Neural crest cell (in vitro differentiated cells): ENCODE results near the gene NT5C. TPM values are rescaled to one million over a fixed set of nuclear protein-coding genes. Genes with fewer than 3 reads are reported as not detected.

Experiments
- DNase-seq: peaks from one replicate; pipeline ENCODE4 v3.0.0; 2021; ENCODE audit warnings: low read depth, mixed read lengths, low spot score
- H3K27ac Mint-ChIP-seq: one replicate; pipeline ENCODE4 v1.8.0; 2021; ENCODE audit warnings: mild to moderate bottlenecking, mixed read lengths; ENCODE audit not compliant: unreplicated experiment
- H3K27me3 Mint-ChIP-seq: 2 replicates; pipeline ENCODE4 v1.8.0; 2021; ENCODE audit warnings: low read depth, mild to moderate bottlenecking, mixed read lengths
- H3K36me3 Mint-ChIP-seq: 2 replicates; pipeline ENCODE4 v1.8.0; 2021; ENCODE audit warnings: low read depth, mild to moderate bottlenecking, mixed read lengths
- H3K4me1 Mint-ChIP-seq: 2 replicates; pipeline ENCODE4 v1.8.0; 2021; ENCODE audit warnings: mixed read lengths
- H3K4me3 Mint-ChIP-seq: one replicate; pipeline ENCODE4 v1.8.0; 2021; ENCODE audit warnings: mild to moderate bottlenecking, mixed read lengths
- H3K9me3 Mint-ChIP-seq: 2 replicates; pipeline ENCODE4 v1.8.0; 2021; ENCODE audit warnings: mixed read lengths
- total RNA-seq: library from RNA; stranded (reverse); gene quantifications from 2 replicates; pipeline ENCODE4 v1.2.1, GENCODE V29; 2021
- TF ChIP-seq, protein P1 (sequence below): fragments of 200-600 bp; sonication (generic); conservative IDR thresholded peaks from 2 replicates; pipeline ENCODE4 v1.5.0; 2021; ENCODE audit warnings: antibody characterized with exemption, mild to moderate bottlenecking

The NT5C gene
- total RNA-seq, 1 donor from 2014 or later, result 70.2 TPM

DNA sequence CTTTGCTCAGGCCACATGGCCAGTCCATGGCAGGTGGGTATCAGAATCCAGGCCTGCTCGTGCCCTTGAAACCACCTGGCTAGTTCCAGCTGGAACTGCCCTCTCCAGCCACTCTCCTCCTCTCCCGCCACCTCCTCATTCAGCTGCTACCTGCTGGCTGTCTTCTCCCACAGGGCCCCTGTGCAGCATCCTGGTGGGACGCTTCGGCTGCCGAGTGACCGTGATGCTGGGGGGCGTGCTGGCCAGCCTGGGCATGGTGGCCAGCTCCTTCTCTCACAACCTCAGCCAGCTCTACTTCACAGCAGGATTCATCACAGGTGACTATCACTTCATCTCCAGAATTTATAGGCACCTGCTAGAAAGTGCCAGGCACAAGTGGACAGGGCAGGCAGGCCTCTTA is 33.7 kb downstream of the NT5C start:
- Mint-ChIP-seq H3K4me1 (peaks cover 2% of the 10 kb centered on the region), H3K4me3 (no peak overlapping the region), H3K27ac (no peak overlapping the region), H3K36me3 (no peaks in the 10 kb centered on the region), H3K9me3 (no peaks in the 10 kb centered on the region), H3K27me3 (no peaks in the 10 kb centered on the region)
- DNase-seq, result no peak
- TF ChIP-seq, protein P1, sequence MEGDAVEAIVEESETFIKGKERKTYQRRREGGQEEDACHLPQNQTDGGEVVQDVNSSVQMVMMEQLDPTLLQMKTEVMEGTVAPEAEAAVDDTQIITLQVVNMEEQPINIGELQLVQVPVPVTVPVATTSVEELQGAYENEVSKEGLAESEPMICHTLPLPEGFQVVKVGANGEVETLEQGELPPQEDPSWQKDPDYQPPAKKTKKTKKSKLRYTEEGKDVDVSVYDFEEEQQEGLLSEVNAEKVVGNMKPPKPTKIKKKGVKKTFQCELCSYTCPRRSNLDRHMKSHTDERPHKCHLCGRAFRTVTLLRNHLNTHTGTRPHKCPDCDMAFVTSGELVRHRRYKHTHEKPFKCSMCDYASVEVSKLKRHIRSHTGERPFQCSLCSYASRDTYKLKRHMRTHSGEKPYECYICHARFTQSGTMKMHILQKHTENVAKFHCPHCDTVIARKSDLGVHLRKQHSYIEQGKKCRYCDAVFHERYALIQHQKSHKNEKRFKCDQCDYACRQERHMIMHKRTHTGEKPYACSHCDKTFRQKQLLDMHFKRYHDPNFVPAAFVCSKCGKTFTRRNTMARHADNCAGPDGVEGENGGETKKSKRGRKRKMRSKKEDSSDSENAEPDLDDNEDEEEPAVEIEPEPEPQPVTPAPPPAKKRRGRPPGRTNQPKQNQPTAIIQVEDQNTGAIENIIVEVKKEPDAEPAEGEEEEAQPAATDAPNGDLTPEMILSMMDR, result no peak

DNA sequence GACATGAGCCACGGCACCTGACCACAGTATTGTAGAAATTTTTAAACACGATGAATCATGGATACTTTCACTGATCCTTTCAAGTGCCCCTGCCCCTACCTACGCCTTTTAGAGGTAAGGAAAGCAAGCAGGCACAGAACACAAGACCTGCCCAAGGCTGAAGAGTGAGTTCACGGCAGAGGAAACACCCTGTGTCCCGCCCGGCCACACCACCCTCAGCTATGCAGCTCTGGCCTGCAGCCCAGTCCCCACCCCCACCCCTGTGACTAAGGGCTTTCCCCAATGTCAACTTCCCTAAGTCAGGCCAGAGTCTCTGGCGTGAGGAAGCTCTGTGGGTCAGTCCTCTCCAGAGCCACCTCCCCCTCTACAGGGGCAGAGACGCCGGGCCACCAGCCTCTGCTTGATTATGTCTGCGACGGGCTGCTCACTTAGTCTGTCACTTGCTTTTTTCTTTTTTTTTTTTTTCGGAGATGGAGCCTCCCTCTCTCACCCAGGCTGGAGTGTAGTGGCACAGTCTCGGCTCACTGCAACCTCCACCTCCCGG is 35.4 kb downstream of the NT5C start:
- no peaks in the 10 kb centered on the region for H3K9me3 Mint-ChIP-seq
- no peak overlapping the region for H3K27ac Mint-ChIP-seq
- peaks cover 19% of the 10 kb centered on the region for H3K4me1 Mint-ChIP-seq
- TF ChIP-seq, protein P1, result no peak
- DNase-seq, result no peak
- H3K36me3 Mint-ChIP-seq, result no peaks in the 10 kb centered on the region
- H3K4me3 Mint-ChIP-seq, result no peak overlapping the region
- no peaks in the 10 kb centered on the region for H3K27me3 Mint-ChIP-seq

DNA sequence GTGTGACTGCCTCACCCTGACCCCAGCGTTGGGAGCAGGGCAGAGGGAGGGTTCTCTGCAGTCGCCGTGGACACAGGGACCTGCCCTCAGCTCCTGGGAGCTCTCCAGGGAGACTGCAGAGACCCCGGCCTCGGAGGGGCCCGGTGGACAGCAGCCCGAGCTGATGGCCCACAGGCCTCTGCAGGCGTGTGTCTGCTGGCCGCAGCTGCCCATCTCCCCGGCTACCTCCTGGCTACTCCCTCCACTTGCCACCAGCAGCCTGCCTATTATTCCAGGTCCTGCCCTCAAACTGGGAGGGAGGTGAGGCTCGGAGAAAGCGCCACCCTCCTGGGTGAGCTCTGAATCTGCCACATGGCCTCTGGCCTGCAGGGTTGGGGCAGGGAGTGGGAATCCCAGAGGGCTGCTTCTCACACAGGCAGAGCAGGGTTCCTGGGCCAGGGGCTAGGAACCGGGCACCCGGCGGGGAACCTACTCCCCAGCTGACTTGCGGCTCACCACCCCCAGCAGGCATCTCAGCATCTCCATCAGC is 36.6 kb downstream of the NT5C start:
- Mint-ChIP-seq H3K4me3 (no peak overlapping the region), H3K4me1 (peaks cover 26% of the 10 kb centered on the region), H3K27ac (no peak overlapping the region), H3K36me3 (no peaks in the 10 kb centered on the region), H3K9me3 (no peaks in the 10 kb centered on the region), H3K27me3 (no peaks in the 10 kb centered on the region)
- no peak for DNase-seq
- TF ChIP-seq, protein P1, result no peak

DNA sequence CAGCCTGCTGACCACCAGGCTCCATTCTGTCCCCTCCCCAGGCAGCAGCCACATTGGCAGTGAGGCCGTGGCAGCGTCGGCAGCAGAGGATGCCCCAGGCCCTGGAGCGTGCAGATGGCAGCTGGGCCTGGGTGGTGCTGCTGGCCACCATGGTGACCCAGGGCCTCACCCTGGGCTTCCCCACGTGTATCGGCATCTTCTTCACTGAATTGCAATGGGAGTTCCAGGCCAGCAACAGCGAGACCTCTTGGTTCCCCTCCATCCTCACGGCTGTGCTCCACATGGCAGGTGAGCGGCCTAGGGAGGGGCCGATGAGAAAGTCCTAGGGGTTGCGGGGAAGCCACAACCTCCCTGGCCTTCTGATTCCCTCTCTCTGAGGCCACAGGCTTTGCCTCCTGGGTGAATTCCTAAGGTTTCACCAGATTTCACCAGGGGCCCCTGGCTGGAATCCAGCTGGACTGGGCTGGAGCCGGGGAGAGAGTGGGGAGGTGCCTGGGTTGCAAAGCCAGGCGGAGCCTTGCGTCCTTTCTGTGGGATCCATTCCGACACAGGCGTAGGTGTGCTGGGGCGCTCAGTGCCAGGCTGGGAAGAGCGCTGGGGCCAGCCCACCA is 37.9 kb downstream of the NT5C start:
- H3K4me1 Mint-ChIP-seq, result peaks cover 31% of the 10 kb centered on the region
- no peaks in the 10 kb centered on the region for H3K9me3 Mint-ChIP-seq
- no peak for DNase-seq
- TF ChIP-seq, protein P1, result no peak
- no peak overlapping the region for H3K27ac Mint-ChIP-seq
- H3K27me3 Mint-ChIP-seq, result no peaks in the 10 kb centered on the region
- no peak overlapping the region for H3K4me3 Mint-ChIP-seq
- no peaks in the 10 kb centered on the region for H3K36me3 Mint-ChIP-seq

DNA sequence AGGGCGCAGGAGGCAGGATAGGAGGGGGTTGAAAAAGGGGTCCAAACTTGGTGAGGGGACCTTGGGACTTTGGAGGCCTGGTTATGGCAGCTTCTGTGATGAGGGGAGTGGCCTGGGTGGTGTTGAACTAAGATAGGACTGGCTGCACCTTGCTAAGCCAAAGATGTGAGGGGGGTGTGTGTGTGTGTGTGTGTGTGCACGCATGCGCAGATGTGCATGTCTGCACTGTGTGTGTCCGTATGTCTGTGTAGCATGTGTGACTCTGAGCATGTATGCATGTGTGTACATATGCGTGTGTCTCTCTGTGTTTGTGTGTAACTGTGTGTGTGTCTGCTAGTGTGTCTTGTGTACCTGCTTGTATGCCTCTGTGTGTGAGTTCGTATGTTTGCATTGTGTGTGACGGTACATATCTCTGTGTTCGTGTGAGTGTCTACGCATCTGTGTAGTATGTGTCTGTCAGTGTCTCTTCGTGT is 39.7 kb downstream of the NT5C start:
- Mint-ChIP-seq H3K4me1 (peaks cover 40% of the 10 kb centered on the region), H3K27me3 (no peaks in the 10 kb centered on the region), H3K27ac (no peak overlapping the region), H3K36me3 (no peaks in the 10 kb centered on the region), H3K4me3 (peak overlapping the region; percentile 2), H3K9me3 (no peaks in the 10 kb centered on the region)
- no peak for DNase-seq
- TF ChIP-seq, protein P1, result no peak
